Upper lobe of left lung (tissue), 6 donors: ENCODE results near the gene CELF1. TPM values are rescaled to one million over a fixed set of nuclear protein-coding genes. Genes with fewer than 3 reads are reported as not detected.
A peak's percentile ranks its signal among the peaks of the same experiment; 100 is the strongest.
"Not testable (repeated sequence)": the region's sequence is repeated elsewhere in the genome, so short reads cannot be mapped to it uniquely, and the experiment has no call there.

ENCODE experiments used
- ATAC-seq, 2 donors: fragments of 200-7000 bp; cut with Tn5 transposase; one replicate each; pipeline ENCODE4 v1.9.1; 2022; ENCODE audit warnings: mild to moderate bottlenecking in 2 of 2, moderate library complexity in 2 of 2; ENCODE audit not compliant: low FRiP score in 2 of 2
- DNase-seq, 2 donors: peaks; one replicate each; pipeline ENCODE4 v3.0.0-alpha.2; 2019 to 2020
- H3K27ac ChIP-seq, 4 donors: fragments of 200-600 bp; sonication (generic); one replicate each; pipeline ENCODE4 v1.5.1; 2016 to 2019
- H3K27me3 ChIP-seq, 4 donors: fragments of 200-600 bp; sonication (generic); one replicate each; pipeline ENCODE4 v1.5.1; 2017 to 2019
- H3K36me3 ChIP-seq, 4 donors: fragments of 200-600 bp; sonication (generic); one replicate each; pipeline ENCODE4 v1.5.1; 2016 to 2019
- H3K4me1 ChIP-seq, 4 donors: fragments of 200-600 bp; sonication (generic); one replicate each; pipeline ENCODE4 v1.5.1; 2018 to 2019
- H3K4me3 ChIP-seq, 4 donors: fragments of 200-600 bp; sonication (generic); one replicate each; pipeline ENCODE4 v1.5.1; 2017 to 2019; ENCODE audit warnings: mild to moderate bottlenecking in 2 of 4, moderate library complexity in 1 of 4
- H3K9me3 ChIP-seq, 4 donors: fragments of 200-600 bp; sonication (generic); one replicate each; pipeline ENCODE4 v1.5.1; 2018 to 2019
- EP300 ChIP-seq, 4 donors: sonication (generic); formaldehyde crosslinking; IDR thresholded peaks; one replicate each; pipeline ENCODE4 v1.5.1; 2017; ENCODE audit warnings: antibody characterized with exemption in 4 of 4, control low read depth in 2 of 4
- POLR2A ChIP-seq, 4 donors: fragments of 450-650 bp; IDR thresholded peaks; one replicate each; pipeline ENCODE4 v1.5.1; 2016 to 2017; ENCODE audit warnings: antibody characterized with exemption in 4 of 4, mild to moderate bottlenecking in 2 of 4
- POLR2AphosphoS5 ChIP-seq, 2 donors: sonication (generic); formaldehyde crosslinking; IDR thresholded peaks; one replicate each; pipeline ENCODE4 v1.5.1; 2017; ENCODE audit warnings: antibody characterized with exemption in 2 of 2
- WGBS, 2 donors: methylation state at CpG; one replicate each; pipeline ENCODE4 v1.1.5; 2017 to 2018; 5-methylcytosine and 5-hydroxymethylcytosine counted together
- total RNA-seq, 6 donors: library from RNA; depleted of rRNA in 4 of 6; stranded (reverse); fragments of >200 nt in 4 of 6; gene quantifications; one replicate each; pipeline versions ENCODE4 v1.1.0 to v1.2.1, GENCODE V29; 2016 to 2021
- TF ChIP-seq, protein P1 (sequence below), 6 experiments: fragments of 450-650 bp in 4 of 6; fragments of 200-600 bp in 2 of 6; sonication (generic) in 2 of 6; IDR thresholded peaks; one replicate each; pipeline ENCODE4 v1.5.1; 2016 to 2019; ENCODE audit warnings: antibody characterized with exemption in 6 of 6
- donor health status: DM: no; HTN: no; CAD: no; lungs with moderate emphysema.
- donor health status: DM: no; HTN: yes; CAD: no; lungs with severe emphysema.

The CELF1 gene
- total RNA-seq, 6 donors from 2014 or later: 82.7 to 194 (median 113) TPM

DNA sequence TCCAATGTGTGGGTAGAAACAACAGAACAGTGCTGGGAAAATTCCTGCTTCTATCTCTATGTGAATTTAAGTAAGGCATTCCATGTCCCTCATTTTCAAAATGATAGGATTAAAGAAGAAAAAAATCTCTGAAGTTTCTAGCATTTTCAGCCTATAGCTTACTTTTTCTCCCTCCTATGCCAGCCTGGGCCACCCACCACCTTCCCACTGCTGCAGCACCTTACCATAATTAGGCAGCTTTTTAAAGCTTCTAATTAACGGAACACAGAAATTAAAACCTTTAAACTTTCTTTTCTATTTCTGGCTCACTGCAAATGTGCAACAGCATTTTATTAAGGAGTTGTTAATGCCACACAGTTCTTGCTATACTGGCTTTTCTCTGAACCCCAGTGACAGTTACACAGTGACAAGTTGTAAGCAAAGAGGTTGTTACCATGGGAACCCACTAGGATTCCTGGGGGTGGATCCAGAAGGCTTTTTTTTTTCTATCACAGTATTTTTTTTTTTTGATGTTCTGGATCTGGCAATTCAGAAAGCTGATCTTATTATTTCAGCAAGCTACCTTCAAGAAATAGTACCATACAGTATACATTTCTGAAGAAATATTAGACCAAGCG, 20.2 kb downstream of the CELF1 start:
- Histone ChIP-seq H3K27me3 (no peaks in the 10 kb centered on the region), H3K4me1 (peaks cover 22 to 37% (median 36%) of the 10 kb centered on the region in 4 donors), H3K27ac (no peak overlapping the region), H3K4me3 (no peak overlapping the region), H3K36me3 (peaks cover 0 to 7% (median 2%) of the 10 kb centered on the region in 4 donors), H3K9me3 (no peaks in the 10 kb centered on the region)
- WGBS, 2 donors: 91 to 92% methylated on average over 2 of the region's 2 CpGs
- TF ChIP-seq, protein P1, sequence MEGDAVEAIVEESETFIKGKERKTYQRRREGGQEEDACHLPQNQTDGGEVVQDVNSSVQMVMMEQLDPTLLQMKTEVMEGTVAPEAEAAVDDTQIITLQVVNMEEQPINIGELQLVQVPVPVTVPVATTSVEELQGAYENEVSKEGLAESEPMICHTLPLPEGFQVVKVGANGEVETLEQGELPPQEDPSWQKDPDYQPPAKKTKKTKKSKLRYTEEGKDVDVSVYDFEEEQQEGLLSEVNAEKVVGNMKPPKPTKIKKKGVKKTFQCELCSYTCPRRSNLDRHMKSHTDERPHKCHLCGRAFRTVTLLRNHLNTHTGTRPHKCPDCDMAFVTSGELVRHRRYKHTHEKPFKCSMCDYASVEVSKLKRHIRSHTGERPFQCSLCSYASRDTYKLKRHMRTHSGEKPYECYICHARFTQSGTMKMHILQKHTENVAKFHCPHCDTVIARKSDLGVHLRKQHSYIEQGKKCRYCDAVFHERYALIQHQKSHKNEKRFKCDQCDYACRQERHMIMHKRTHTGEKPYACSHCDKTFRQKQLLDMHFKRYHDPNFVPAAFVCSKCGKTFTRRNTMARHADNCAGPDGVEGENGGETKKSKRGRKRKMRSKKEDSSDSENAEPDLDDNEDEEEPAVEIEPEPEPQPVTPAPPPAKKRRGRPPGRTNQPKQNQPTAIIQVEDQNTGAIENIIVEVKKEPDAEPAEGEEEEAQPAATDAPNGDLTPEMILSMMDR (IDR thresholded peaks at IDR 0.05): no peak
- TF ChIP-seq POLR2A (IDR thresholded peaks at IDR 0.05) (no peak), EP300 (IDR thresholded peaks at IDR 0.05) (no peak), POLR2AphosphoS5 (IDR thresholded peaks at IDR 0.05) (no peak)
- no peak for ATAC-seq
- DNase-seq: no peak

DNA sequence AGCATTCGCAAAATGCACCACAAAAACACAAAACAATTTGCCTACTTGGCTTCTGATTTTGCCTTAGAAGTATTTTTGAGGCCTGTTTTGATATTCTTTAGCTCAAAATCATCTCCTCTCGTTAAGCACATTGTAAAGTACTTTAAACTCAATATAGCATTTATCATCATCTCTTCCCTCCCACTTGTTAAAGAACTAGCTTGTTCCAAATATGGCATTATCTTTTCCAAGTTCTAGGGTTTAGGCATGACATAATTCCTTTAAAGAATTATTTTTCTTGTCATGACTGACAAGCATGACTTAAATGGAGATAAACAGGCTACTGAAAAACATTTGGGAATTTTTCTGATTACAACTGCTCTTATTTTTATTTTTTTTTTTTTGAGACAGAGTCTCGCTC, 21.3 kb downstream of the CELF1 start:
- TF ChIP-seq EP300 (IDR thresholded peaks at IDR 0.05) (no peak), POLR2AphosphoS5 (IDR thresholded peaks at IDR 0.05) (no peak), POLR2A (IDR thresholded peaks at IDR 0.05) (no peak)
- TF ChIP-seq, protein P1 (IDR thresholded peaks at IDR 0.05): no peak
- no peak overlapping the region for H3K27ac ChIP-seq
- DNase-seq (no peak), ATAC-seq (no peak)
- H3K36me3 ChIP-seq: peaks cover 0 to 7% (median 2%) of the 10 kb centered on the region in 4 donors
- no peak overlapping the region for H3K4me3 ChIP-seq
- H3K4me1 ChIP-seq: peaks cover 21 to 43% (median 28%) of the 10 kb centered on the region in 4 donors
- 77 to 81% methylated on average over 3 of the region's 3 CpGs for WGBS, 2 donors
- no peaks in the 10 kb centered on the region for H3K9me3 ChIP-seq
- H3K27me3 ChIP-seq: no peaks in the 10 kb centered on the region

DNA sequence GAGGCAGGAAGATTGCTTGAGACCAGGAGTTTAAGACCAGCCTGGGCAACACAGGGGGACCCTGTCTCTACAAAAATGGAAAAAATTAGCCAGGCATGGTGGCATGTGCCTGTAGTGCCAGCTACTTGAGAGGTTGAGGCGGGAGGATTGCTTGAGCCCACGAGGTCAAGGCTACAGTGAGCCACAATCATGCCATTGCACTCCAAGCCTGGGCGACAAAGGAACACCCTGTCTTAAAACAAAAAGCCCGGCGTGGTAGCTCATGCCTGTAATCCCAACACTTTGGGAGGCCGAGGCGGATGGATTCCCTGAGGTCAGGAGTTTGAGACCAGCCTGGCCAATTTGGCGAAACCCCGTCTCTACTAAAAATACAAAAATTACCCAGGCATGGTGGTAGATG, 22.2 kb downstream of the CELF1 start:
- not testable (repeated sequence) for H3K4me3 ChIP-seq, ATAC-seq, DNase-seq, H3K9me3 ChIP-seq, H3K27me3 ChIP-seq, H3K36me3 ChIP-seq, H3K27ac ChIP-seq
- 92 to 97% methylated on average over 7 to 9 of the region's 9 CpGs for WGBS, 2 donors
- H3K4me1 ChIP-seq: peaks cover 14 to 42% (median 25%) of the 10 kb centered on the region in 4 donors

DNA sequence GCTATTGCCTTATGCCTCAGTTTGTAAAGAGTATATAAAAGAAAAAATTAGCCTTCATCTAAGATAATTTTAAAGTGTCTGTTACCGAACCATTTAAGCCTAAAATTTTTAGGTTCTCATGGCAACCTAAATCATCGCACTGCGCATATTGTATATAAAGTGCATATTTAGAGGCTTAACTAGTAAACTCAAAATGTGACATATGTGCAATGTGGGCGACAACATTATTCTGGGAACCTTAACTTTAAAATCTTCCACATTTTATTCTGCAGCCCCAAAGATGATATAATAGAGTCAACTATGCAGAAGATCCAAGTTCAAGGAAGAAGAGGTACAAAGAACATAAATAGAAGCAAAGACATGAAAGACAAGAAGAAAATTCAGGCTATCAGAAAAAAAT, 23.0 kb downstream of the CELF1 start:
- TF ChIP-seq, protein P1 (IDR thresholded peaks at IDR 0.05): no peak
- TF ChIP-seq POLR2A (IDR thresholded peaks at IDR 0.05): no peak
- TF ChIP-seq POLR2AphosphoS5 (IDR thresholded peaks at IDR 0.05): no peak
- TF ChIP-seq EP300 (IDR thresholded peaks at IDR 0.05): no peak
- Histone ChIP-seq H3K4me1 (peaks cover 19 to 50% (median 30%) of the 10 kb centered on the region in 4 donors), H3K4me3 (no peak overlapping the region), H3K27ac (no peak overlapping the region), H3K27me3 (no peaks in the 10 kb centered on the region), H3K36me3 (no peaks in the 10 kb centered on the region), H3K9me3 (no peaks in the 10 kb centered on the region)
- ATAC-seq: no peak
- DNase-seq: no peak
- 93 to 94% methylated on average over 4 of the region's 4 CpGs for WGBS, 2 donors

DNA sequence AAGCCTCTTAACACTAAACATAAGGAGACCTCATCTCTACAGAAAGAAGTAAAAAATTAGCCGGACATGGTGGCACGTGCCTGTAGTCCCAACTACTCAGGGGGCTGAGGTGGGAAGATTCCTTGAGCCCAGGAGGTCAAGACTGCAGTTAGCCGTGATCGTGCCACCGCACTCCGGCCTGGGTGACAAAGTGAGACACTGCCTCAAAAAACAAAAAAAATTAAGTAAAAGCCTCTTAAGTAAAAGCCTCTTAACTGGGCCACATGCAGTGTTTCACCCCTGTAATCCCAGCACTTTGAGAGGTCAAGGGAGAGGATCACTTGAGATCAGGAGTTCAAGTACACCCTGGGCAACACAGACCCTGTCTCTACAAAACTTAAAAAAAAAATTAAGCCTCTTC, 25.7 kb downstream of the CELF1 start:
- Histone ChIP-seq H3K36me3 (no peaks in the 10 kb centered on the region), H3K4me1 (peaks cover 32 to 64% (median 40%) of the 10 kb centered on the region in 4 donors), H3K9me3 (no peaks in the 10 kb centered on the region), H3K27me3 (no peaks in the 10 kb centered on the region), H3K27ac (no peak overlapping the region), H3K4me3 (no peak overlapping the region)
- ATAC-seq (no peak), DNase-seq (no peak)
- 86 to 89% methylated on average over 6 of the region's 6 CpGs for WGBS, 2 donors
- TF ChIP-seq POLR2A (IDR thresholded peaks at IDR 0.05) (no peak), POLR2AphosphoS5 (IDR thresholded peaks at IDR 0.05) (no peak), EP300 (IDR thresholded peaks at IDR 0.05) (no peak)
- TF ChIP-seq, protein P1 (IDR thresholded peaks at IDR 0.05): no peak

DNA sequence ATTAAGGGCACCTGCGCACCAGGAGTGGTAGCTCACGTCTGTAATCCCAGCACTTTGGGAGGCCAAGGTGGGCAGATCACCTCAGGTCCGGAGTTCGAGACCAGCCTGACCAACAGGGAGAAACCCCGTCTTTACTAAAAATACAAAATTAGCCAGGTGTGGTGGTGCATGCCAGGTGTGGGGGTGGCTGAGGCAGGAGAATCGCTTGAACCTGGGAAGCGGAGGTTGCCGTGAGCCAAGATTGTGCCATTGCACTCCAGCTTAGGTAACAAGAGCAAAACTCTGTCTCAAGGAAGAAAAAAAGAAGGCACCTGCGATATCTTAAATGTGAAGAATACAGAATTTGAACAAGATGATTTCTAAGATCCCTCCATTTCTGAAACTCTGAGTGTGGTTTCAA, 26.9 kb downstream of the CELF1 start:
- Histone ChIP-seq H3K4me1 (peaks cover 37 to 63% (median 44%) of the 10 kb centered on the region in 4 donors), H3K27ac (peak overlapping the region in 1 of 4 donors; percentile 7)
- not testable (repeated sequence) for H3K27me3 ChIP-seq, H3K9me3 ChIP-seq, H3K36me3 ChIP-seq, H3K4me3 ChIP-seq, ATAC-seq, DNase-seq
- 91 to 93% methylated on average over 9 of the region's 9 CpGs for WGBS, 2 donors
